OCI-LY7 (cell line): ENCODE results near the gene GLYR1.

Experiments
- CTCF ChIP-seq: fragments of 200-600 bp; sonication (generic); conservative IDR thresholded peaks from 2 replicates; pipeline ENCODE4 v1.5.1; 2014; ENCODE audit warnings: mild to moderate bottlenecking, antibody characterized with exemption, low read length, moderate library complexity, mixed read lengths
- EZH2phosphoT487 ChIP-seq: fragments of 200-600 bp; sonication (generic); IDR thresholded peaks from 2 replicates; pipeline ENCODE4 v1.6.1; 2018; ENCODE audit warnings: low read depth, borderline replicate concordance, mild to moderate bottlenecking, mixed run types, antibody characterized with exemption, low read length, moderate library complexity, mixed read lengths

DNA sequence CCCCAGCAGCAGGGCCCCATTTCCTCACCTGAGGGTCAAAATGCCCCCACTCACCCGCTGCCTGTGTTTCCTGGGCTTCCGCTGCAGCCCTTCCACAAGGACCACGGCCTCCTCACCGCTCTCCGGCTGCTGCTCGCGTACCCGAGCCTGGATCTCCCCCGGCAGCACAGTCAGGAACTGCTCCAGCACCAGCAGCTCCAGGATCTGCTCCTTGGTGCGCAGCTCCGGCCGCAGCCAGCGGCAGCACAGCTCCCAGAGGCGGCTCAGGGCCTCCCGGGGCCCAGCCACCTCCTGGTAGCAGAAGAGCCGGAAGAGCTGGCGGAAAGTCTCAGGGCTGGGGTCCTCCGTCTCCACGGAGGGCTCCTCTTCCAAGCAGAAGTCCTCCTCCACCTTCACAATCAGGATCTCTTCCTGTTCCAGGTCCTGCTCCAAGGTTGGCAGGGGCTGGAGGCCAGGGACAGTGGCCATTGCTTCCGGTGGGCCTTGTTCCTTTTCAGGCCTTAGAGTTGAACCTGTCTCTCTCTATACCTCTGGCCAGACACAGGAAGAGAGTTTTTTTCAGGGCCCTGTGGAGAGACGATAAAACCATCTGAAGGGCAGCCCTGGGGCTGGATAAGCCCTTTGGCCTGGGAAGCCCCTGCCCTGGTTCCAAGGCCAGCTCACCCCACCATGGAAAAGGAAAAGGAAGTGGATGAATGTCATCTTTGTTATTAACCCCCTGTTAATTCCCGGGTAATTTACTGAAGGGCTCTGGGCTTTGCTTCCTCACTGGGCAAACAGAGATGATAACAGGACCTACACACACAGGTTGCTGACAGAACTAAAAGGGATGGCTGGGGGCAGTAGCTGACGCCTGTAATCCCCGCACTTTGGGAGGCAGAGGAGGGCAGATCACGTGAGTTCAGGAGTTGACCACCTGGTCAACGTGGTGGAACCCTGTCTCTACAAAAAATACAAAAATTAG lies 81.3 kb downstream of the GLYR1 start:
- TF ChIP-seq CTCF (no peak), EZH2phosphoT487 (no peak)
